GM19328 (cell line): ENCODE measurements around the gene EPS8.

Source experiments
- ATAC-seq: cut with Tn5 transposase; IDR thresholded peaks from one replicate; pipeline ENCODE4 v1.9.1; 2021; ENCODE audit warnings: mild to moderate bottlenecking, moderate library complexity; ENCODE audit not compliant: unreplicated experiment

The EPS8 gene

GRCh38 chr12:15721316-15722115 is 67.7 kb downstream of the EPS8 start:
- ATAC-seq, result no peak

- ATAC-seq, result no peak
Observed at GRCh38 chr12:15720295-15720694, 68.9 kb downstream of the EPS8 start.

GRCh38 chr12:15719230-15719629 is 70.0 kb downstream of the EPS8 start:
- ATAC-seq, result no peak

- ATAC-seq, result no peak
Observed at GRCh38 chr12:15717940-15718567, 71.1 kb downstream of the EPS8 start.

- no peak for ATAC-seq
Observed at GRCh38 chr12:15716581-15716980, 72.6 kb downstream of the EPS8 start.

- ATAC-seq, result no peak
Observed at GRCh38 chr12:15714256-15714655, 74.9 kb downstream of the EPS8 start.

GRCh38 chr12:15712823-15713660 is 76.1 kb downstream of the EPS8 start:
- no peak for ATAC-seq

- no peak for ATAC-seq
Observed at GRCh38 chr12:15712160-15712559, 77.0 kb downstream of the EPS8 start.

- no peak for ATAC-seq
Observed at GRCh38 chr12:15710860-15711510, 78.2 kb downstream of the EPS8 start.

- ATAC-seq, result no peak
Observed at GRCh38 chr12:15709551-15709950, 79.6 kb downstream of the EPS8 start.

GRCh38 chr12:15708396-15709076 is 80.7 kb downstream of the EPS8 start:
- ATAC-seq, result no peak

- ATAC-seq, result no peak
Observed at GRCh38 chr12:15707516-15708199, 81.5 kb downstream of the EPS8 start.

GRCh38 chr12:15706010-15706676 is 83.0 kb downstream of the EPS8 start:
- ATAC-seq, result no peak

GRCh38 chr12:15705606-15706005 is 83.6 kb downstream of the EPS8 start:
- no peak for ATAC-seq

- ATAC-seq, result no peak
Observed at GRCh38 chr12:15702276-15702675, 86.9 kb downstream of the EPS8 start.

GRCh38 chr12:15701631-15702156 is 87.5 kb downstream of the EPS8 start:
- no peak for ATAC-seq

GRCh38 chr12:15701206-15701605 is 88.0 kb downstream of the EPS8 start:
- no peak for ATAC-seq

- peak; percentile 54 for ATAC-seq
Observed at GRCh38 chr12:15700595-15700994, 88.6 kb downstream of the EPS8 start.

GRCh38 chr12:15699886-15700285 is 89.3 kb downstream of the EPS8 start:
- ATAC-seq, result no peak
